ENCODE measurements around the gene ZNF442. TPM values are rescaled to one million over a fixed set of nuclear protein-coding genes. Genes with fewer than 3 reads are reported as not detected.

ZNF442 gene
- total RNA-seq, 1 donor from 2014 or later = 5.4 TPM

DNA sequence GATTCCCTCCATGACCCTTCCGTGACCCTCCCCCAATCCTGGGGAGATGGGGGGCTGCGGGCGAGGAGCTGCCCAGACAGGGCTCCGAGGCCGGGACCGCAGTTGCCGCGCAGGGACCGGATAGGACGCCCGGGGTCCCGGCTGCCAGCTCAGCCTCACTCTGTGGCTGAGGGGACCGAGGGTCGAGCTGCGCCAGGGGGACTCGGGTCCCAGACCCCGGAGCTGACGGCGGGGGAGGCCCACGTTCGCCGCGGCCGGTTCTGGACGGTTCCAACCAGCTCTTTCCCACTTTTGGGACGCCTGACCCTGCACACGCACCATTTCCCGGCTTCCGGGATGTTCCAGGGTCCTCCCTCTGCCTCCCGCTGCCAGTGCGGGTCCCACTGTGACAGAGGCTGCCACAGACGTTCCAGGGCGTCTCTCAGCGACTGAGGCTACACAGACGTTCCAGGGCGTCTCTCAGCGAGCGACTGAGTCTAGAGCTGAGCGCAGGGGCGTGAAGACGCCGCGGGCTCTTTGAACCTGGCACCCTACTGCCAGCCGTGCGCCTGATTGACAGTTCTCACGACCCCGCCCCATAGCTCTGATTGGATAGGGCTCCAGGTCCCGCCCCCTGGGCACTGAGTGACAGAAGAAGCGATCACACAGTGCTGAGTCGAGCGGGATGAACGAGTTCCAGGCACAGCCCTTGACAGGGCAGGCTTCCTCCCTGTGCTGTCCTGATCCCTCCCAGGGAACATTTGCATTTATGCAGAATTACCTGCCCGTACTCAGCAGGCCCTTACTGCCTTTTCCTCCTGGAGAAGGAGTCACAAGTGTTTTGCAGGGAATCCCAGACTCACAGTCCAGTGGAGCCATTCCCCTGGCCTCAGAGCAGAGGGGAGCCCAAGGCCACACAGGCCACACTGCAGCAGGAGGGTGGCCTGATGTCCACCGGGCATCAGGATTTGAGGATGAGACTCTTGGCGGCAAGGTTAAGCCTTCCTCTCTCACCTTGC is 32.0 kb downstream of the ZNF442 start, which contains the start of gene ZNF563:
TSS of gene ZNF563 (minus strand) at position 472 of the 998 bp plus-strand sequence. CDS start at position 321, 151 bp downstream.
- H3K27me3 Mint-ChIP-seq = no peaks in the 10 kb centered on the region
- peak within 1 kb of the TSS; percentile 95 for H3K4me3 Mint-ChIP-seq (ENCODE audit: low read depth)
- no peaks in the 10 kb centered on the region for H3K36me3 Mint-ChIP-seq (ENCODE audit: insufficient read depth)
- DNase-seq (ENCODE audit: low spot score, unreplicated experiment) = peak; percentile 94
- H3K27ac Mint-ChIP-seq = peak within 1 kb of the TSS; percentile 96
- peaks cover 22% of the 10 kb centered on the region for H3K4me1 Mint-ChIP-seq (ENCODE audit: low read depth)
- no peaks in the 10 kb centered on the region for H3K9me3 Mint-ChIP-seq (ENCODE audit: low read depth)
- TF ChIP-seq, protein P1, sequence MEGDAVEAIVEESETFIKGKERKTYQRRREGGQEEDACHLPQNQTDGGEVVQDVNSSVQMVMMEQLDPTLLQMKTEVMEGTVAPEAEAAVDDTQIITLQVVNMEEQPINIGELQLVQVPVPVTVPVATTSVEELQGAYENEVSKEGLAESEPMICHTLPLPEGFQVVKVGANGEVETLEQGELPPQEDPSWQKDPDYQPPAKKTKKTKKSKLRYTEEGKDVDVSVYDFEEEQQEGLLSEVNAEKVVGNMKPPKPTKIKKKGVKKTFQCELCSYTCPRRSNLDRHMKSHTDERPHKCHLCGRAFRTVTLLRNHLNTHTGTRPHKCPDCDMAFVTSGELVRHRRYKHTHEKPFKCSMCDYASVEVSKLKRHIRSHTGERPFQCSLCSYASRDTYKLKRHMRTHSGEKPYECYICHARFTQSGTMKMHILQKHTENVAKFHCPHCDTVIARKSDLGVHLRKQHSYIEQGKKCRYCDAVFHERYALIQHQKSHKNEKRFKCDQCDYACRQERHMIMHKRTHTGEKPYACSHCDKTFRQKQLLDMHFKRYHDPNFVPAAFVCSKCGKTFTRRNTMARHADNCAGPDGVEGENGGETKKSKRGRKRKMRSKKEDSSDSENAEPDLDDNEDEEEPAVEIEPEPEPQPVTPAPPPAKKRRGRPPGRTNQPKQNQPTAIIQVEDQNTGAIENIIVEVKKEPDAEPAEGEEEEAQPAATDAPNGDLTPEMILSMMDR (IDR thresholded peaks at IDR 0.05; ENCODE audit: unreplicated experiment) = no peak

DNA sequence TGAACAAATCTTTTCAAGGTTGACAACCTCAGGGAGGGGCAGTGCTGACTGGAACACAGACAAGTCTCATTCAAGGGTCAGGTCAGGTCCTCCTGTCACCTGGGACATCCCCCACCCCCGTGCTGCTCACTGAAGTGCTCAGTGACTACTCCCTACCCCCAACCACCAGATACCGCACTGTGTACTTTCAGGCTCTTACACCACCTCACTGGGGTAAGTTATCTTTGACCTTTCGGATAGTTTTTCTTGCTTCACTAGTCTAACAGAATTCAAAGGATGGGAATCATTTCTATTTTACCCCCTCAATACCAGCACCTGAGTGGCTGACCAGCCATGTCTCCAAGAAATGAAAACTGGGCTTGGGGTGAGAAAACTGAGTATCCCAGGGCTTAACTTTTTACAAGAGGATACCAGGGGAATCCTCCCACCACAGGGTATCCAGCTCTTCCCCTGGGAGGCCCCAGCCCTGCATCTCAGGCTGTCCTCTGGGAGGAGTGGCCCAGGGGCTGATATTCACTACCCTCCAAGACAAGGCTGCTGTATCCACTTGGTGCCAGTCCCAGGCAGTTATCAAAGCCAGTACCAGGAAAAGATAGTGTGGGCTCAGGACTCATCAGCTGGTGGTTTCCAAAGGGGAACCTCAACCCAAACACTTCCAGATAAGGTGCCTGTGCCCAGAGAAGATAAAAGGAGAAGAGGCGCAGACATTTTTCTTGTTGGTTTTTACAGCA is 34.1 kb downstream of the ZNF442 start:
- H3K27me3 Mint-ChIP-seq = no peaks in the 10 kb centered on the region
- no peak overlapping the region for H3K27ac Mint-ChIP-seq
- TF ChIP-seq, protein P1 (IDR thresholded peaks at IDR 0.05; ENCODE audit: unreplicated experiment) = no peak
- no peaks in the 10 kb centered on the region for H3K9me3 Mint-ChIP-seq (ENCODE audit: low read depth)
- peak overlapping the region; percentile 58 for H3K4me3 Mint-ChIP-seq (ENCODE audit: low read depth)
- no peak for DNase-seq (ENCODE audit: low spot score, unreplicated experiment)
- H3K4me1 Mint-ChIP-seq (ENCODE audit: low read depth) = peaks cover 26% of the 10 kb centered on the region
- H3K36me3 Mint-ChIP-seq (ENCODE audit: insufficient read depth) = no peaks in the 10 kb centered on the region

DNA sequence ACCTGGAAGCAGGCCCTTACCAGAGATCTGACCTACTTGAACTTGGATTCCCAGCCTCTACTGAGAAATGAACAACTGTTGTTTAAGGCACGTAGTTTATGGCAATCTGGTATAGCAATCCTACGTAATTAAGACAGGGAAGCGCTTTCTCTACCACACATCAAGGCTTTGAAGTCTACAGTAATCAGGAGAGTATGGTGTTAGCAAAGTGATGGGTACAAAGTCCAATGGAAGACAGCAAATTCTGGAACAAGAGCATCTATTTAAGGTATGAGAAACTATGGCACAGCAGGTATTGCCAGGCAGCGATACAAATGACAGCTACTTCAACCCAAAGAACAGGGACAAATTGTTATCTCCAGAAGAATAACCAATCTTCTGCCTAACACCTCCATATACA is 35.1 kb downstream of the ZNF442 start:
- Mint-ChIP-seq H3K4me1 (ENCODE audit: low read depth) (peaks cover 30% of the 10 kb centered on the region), H3K9me3 (ENCODE audit: low read depth) (no peaks in the 10 kb centered on the region), H3K4me3 (ENCODE audit: low read depth) (no peak overlapping the region), H3K27ac (no peak overlapping the region), H3K27me3 (no peaks in the 10 kb centered on the region), H3K36me3 (ENCODE audit: insufficient read depth) (no peaks in the 10 kb centered on the region)
- TF ChIP-seq, protein P1 (IDR thresholded peaks at IDR 0.05; ENCODE audit: unreplicated experiment) = no peak
- DNase-seq (ENCODE audit: low spot score, unreplicated experiment) = no peak

DNA sequence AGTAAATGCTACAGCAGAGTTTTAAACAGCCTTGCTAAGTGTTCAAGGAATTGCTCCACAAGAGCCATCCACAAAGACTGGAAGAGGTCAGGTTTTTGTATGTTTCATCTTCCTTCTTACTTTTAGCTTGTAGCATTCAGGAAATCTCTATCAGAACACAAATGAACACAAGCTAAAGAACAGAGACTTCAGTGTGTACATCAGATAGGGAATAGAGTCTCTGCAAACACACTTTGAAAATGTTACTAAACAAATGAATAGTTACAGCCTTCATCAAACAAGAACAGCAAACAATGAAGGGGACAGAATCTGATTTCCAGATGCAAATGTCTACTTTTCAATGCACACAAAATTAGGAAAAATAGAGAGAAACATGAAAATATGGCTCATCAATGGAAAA is 39.8 kb downstream of the ZNF442 start:
- Mint-ChIP-seq H3K27me3 (no peaks in the 10 kb centered on the region), H3K27ac (no peak overlapping the region), H3K9me3 (ENCODE audit: low read depth) (peaks cover 12% of the 10 kb centered on the region), H3K4me3 (ENCODE audit: low read depth) (no peak overlapping the region), H3K4me1 (ENCODE audit: low read depth) (peaks cover 8% of the 10 kb centered on the region), H3K36me3 (ENCODE audit: insufficient read depth) (peaks cover 9% of the 10 kb centered on the region)
- no peak for DNase-seq (ENCODE audit: low spot score, unreplicated experiment)
- TF ChIP-seq, protein P1 (IDR thresholded peaks at IDR 0.05; ENCODE audit: unreplicated experiment) = no peak

DNA sequence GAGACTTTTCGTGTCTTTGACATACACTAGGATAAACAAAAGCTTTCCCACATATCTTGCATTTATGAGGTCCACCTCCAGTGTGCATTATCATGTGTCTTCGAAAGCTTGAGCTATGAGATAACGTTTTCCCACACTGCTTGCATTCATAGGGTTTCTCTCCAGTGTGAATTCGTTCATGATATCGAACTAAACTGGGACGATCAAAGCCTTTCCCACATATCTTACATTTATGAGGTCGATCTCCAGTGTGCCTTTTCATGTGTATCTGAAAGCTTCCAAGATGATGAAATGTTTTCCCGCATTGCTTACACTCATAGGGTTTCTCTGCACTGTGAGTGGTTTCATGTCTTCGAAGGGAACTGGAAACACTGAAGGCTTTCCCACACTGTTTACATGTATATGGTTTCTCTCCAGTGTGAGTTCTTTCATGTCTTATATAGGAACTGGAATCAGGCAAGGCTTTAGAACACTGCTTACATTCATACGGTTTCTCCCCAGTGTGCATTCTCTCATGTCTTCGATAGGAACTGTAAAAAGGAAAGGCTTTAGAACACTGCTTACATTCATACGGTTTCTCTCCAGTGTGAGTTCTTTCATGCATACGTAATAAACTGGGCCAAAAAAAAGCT is 46.6 kb downstream of the ZNF442 start:
- TF ChIP-seq, protein P1 (IDR thresholded peaks at IDR 0.05; ENCODE audit: unreplicated experiment) = no peak
- Mint-ChIP-seq H3K27me3 (no peaks in the 10 kb centered on the region), H3K4me3 (ENCODE audit: low read depth) (no peak overlapping the region), H3K36me3 (ENCODE audit: insufficient read depth) (peaks cover 41% of the 10 kb centered on the region), H3K4me1 (ENCODE audit: low read depth) (no peaks in the 10 kb centered on the region), H3K27ac (no peak overlapping the region), H3K9me3 (ENCODE audit: low read depth) (peaks cover 38% of the 10 kb centered on the region)
- DNase-seq (ENCODE audit: low spot score, unreplicated experiment) = no peak

Data from progenitor cell of endocrine pancreas (in vitro differentiated cells).